Activated gamma-delta T cell treated with anti-CD3 and anti-CD28 coated beads, Interleukin-2, amount 50 U/mL, for 16 hours (primary cell): ENCODE data around the gene ZNF627.
"Not testable (repeated sequence)": the region's sequence is repeated elsewhere in the genome, so short reads cannot be mapped to it uniquely, and the experiment has no call there.

Experiments
- DNase-seq: peaks from one replicate; pipeline ENCODE4 v3.0.0-alpha.2; 2020; ENCODE audit warnings: low read depth

The ZNF627 gene

GRCh38 chr19:11597202-11598102, at the start of gene ZNF627:
Gene ZNF627 (plus strand): TSS chr19:11597483. CDS start chr19:11597628, 145 bp downstream.
- peak; percentile 97 for DNase-seq

GRCh38 chr19:11547929-11548700, 49.2 kb upstream of the ZNF627 start:
- DNase-seq = no peak

- no peak for DNase-seq
Measured at GRCh38 chr19:11549386-11549953, 47.8 kb upstream of the ZNF627 start.

- DNase-seq = no peak
Measured at GRCh38 chr19:11550265-11550664, 47.0 kb upstream of the ZNF627 start.

DNA sequence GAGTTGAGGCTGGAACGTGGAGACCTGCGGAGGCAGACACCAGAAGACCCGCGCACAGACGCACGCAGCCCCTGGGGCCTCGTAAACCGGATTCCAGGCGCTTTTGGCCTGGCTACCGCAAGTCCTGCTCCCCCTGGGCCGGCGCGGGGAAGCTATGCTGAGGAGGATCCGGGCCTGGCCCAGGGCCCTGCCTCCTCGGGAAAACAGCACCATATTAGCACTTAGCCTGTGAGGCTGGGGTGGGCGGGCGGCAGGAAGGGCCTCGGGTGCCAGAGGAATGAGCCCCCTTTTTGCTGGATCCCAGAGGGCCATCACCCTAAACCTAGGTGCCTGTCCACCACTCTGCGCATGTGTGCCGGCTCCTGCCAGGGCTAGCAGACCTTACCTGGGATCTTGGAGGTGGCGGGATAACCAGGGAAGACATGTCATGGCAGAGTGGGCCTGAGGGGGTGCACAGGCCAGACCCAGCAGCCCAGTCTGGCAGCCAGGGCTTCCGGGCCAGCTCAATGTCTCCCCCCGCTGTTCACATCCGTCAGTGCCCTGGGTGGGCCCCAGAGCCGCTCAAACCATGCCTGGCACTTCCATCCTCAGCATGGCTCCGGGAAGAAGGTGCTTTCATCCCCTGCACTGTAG, 45.6 kb upstream of the ZNF627 start:
- no peak for DNase-seq

DNA sequence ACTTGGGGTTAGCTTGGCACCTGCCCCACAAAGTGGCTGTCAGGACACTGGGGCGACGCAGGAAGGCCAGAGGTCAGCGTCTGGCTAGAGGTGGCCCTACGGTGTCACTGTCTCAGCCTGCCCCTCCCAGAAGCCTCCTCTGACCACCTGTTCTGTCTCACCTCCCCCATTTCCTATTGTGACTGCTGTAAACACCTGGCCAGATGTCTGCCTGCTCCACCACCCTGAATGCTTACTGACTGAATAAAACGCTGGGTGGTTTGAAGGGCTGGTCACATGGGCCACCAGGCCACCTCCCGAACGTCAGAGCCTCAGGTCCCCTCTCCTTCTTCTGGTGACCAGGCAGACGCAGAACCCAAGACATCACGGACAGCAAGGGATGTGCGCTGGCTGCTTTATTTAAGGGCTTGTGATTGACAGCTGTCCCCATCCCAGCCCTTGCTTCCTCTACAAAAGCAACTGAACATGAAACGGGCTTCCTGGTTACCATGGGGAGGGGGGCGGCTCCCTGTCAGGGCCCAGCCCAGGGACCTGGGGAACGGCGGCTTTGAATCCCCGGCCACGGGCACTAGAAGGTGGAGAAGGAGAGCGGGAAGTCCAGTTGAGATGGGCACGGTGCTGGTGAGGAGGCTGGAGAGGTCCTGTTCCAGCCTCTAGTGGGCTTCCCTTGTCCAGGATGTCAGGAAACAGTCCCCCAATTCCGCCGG, 44.5 kb upstream of the ZNF627 start:
- DNase-seq = no peak

DNA sequence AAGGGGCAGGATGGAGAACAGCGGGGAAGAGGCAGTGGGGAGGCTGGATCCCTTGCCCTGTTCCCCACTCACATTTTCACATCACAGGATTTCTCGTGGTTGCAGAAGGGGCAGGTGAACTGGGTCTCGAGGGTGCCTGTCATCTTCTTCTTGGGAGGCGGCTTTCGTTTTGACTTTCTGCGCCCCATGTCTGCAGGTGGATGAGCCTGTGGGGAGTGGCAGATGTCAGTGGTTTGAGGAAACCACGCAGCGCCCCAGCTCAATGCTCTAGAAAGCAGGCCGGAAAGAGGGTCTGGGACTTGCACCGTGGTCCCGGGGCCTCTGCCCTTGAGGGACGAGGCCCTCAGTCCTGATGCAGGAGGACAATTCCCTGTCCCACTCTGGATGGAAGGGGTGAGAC, 43.1 kb upstream of the ZNF627 start:
- no peak for DNase-seq

- DNase-seq = no peak
Measured at GRCh38 chr19:11555246-11555645, 42.0 kb upstream of the ZNF627 start.

DNA sequence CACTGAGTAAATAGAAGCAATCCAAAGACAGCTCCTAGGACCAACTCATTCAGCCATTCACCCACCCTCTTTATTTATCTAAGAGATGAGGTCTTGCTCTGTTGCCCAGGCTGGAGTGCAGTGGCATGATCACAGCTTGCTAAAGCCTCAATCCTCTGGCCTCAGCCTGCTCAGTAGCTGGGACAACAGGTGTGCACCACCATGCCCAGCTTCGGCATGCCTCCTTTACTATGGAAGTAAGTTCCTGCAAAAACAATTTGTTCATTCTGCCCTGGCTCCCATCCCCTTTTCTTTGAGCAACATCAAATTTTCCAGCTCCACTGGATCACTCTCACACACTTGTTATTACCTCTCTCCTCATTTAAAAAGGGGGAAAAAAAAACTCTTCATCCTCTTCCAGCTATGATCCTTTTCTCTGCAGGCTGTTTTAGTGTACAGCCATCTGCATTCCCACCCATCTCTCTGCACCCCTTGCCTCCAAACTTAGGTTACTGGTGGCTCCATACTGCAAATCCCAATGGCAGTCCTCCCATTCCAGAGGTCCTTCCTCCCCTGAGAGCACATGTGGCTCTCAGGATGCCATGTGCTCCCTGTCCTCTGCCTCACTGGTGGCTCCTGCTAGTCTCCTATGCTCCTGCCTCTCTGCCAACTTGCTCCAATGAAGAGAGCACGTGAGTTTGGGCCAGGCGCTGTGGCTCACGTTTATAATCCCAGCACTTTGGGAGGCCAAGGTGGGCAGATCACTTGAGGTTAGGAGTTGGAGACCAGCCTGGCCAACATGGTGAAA, 40.5 kb upstream of the ZNF627 start:
- DNase-seq = no peak

DNA sequence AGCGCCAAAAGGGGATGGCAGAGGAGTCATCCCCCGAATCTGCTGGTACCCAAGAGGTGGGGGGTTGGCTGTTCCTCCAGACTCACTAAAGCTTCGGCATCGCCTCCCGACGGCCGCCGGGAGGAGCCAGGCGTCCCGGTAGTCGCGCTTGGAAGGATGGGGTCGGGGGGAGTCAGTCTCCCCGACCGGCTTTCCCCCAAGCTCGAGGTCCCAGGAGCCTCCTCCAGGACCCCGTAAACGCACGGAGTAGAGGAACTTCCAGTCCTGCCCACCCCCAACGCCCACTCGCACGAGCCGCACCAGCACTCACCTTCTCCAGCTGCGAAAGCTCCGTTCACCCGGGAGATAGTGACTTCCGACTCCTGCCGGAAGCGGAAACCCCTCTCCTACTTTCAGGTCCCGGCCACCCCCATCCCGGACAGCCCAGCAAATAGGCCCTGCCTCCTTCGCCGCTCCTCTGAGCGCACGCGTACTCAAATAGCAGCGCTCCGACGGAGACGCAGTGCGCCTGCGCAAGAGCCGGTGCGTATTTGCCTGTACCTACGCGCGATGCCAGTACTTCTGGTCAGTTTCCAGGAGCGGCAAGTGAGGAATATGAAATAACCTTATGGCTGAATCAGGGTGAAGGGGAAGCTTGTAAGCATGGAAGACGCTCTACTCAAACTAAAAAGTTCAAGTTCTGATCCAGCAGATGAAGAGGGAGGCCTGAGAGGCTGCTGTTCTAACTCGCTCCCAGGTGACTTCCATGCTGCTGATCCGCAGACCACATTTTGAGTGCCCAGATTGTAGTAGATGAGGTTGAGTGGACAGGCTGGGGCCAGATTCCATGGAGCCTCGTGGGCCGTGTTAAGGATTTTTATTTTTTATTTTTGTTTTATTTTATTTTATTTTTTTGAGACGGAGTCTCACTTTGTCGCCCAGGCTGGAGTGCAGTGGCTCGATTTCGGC, 38.1 kb upstream of the ZNF627 start, which contains the start of gene ELOF1:
Gene ELOF1 (minus strand): TSS at position 350 of the 948 bp plus-strand sequence. CDS start 4,883 bp downstream, outside the sequence.
- DNase-seq = peak; percentile 94

DNA sequence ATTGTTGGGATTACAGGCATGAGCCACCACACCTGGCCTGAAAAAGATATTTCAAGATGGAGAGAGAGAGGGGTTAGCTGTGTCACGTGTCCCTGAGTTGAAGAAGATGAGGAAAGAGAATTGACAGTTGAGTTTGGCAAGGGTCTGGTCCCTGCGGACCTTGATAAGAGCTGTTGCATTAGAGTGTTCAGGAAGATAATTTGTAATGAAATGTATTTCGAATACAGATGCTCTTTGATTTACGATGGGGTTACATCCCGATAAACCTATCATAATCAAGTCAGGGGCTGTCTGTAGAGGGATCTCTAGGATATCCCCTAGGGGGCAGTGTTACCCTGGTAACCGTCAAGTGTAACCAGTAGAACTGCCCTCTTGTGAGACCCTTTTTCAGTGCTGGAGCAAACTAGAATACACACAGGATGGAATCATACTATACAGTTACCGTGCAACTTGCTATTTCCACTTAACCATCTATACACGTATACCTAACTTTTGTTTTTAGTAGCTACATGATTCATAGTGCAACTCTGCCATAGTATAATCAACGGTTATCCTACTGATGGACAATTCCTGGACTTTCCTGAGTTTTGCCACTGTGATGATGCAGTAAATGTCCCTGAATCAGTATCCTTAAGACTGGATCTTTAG, 36.8 kb upstream of the ZNF627 start:
- peak; percentile 42 for DNase-seq

DNA sequence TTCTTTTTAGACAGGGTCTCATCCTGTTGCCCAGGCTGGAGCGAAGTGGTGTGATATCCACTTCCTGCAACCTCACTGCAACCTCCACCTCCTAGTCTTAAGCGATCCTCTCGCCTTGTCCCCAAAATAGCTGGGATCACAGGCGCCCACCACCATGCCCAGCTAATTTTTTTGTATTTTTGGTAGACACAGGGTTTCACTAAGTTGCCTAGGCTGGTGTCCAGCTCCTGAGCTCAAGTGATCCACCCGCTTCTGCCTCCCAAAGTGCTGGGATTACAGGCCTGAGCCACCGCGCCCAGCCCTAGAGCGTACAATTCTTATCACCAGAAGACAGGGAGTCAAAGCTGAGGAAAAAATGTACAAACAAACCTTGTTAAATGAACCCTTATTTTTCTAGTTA, 33.8 kb upstream of the ZNF627 start:
- DNase-seq = no peak

DNA sequence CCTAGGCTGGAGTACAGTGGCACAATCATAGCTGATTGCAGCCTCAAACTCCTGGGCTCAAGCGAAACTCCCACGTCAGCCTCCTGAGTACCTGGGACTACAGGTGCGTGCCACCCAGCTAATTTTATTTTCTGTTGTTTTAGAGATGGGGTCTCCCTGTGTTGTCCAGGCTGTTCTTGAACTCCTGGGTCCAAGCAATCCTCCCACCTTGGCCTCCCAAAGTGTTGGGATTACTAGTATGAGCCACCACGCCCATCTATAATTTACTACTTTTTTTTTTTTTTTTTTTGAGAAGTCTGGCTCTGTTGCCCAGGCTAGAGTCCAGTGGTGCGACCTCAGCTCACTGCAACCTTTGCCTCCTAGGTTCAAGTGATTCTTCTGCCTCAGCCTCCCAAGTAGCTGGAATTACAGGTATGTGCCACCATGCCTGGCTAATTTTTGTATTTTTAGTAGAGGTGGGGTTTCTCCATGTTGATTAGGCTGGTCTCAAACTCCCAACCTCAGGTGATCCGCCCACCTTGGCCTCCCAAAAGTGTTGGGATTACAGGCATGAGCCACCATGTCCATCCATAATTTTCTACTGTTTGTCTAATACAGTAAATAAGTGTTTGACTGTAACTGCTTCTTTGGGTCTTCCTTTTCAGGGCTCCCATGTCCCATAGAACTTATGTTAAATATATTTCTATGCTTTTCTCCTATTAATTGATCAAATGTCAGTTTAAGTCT, 33.0 kb upstream of the ZNF627 start:
- DNase-seq = not testable (repeated sequence)

DNA sequence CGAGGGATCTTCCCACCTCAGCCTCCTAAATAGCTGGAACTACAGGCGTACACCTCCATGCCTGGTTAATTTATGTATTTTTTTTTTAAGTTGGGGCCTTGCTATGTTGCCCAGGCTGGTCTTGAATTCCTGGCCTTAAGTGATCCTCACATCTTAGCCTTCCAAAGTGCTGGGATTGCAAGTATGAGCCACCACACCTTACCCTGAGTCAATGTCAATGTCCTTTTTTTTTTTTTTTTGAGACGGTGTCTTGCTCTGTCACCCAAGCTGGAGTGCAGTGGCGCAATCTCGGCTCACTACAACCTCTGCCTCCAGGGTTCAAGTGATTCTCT, 31.7 kb upstream of the ZNF627 start:
- DNase-seq = not testable (repeated sequence)

GRCh38 chr19:11566164-11566563, 31.1 kb upstream of the ZNF627 start:
- no peak for DNase-seq

DNA sequence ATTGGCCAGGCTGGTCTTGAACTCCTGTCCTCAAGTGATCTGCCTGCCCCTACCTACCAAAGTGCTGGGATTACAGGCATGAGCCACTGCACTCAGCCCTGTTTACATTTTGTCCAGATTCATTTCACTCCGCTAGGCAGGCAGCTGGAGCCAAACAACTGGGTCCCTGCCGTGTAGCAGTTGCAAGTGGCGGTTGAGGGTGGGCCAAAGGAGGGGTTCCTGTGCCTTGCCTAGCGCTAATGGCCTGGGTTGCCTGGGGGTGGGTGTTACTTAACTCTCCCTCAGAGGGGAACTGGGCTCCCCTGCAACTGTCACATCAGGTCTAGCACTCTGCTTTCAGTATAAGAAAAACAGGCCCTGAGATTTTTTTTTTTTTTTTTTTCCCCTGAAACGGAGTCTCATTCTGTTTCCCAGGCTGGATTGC, 27.2 kb upstream of the ZNF627 start:
- no peak for DNase-seq

- DNase-seq = not testable (repeated sequence)
Measured at GRCh38 chr19:11573354-11573753, 23.9 kb upstream of the ZNF627 start.

GRCh38 chr19:11573763-11574162, 23.5 kb upstream of the ZNF627 start:
- not testable (repeated sequence) for DNase-seq
